ENCODE measurements around the gene RRP9.

Gene RRP9

GRCh38 chr3:51984269-51984647 lies 42.6 kb upstream of the RRP9 start:
- TF ChIP-seq, protein P1, sequence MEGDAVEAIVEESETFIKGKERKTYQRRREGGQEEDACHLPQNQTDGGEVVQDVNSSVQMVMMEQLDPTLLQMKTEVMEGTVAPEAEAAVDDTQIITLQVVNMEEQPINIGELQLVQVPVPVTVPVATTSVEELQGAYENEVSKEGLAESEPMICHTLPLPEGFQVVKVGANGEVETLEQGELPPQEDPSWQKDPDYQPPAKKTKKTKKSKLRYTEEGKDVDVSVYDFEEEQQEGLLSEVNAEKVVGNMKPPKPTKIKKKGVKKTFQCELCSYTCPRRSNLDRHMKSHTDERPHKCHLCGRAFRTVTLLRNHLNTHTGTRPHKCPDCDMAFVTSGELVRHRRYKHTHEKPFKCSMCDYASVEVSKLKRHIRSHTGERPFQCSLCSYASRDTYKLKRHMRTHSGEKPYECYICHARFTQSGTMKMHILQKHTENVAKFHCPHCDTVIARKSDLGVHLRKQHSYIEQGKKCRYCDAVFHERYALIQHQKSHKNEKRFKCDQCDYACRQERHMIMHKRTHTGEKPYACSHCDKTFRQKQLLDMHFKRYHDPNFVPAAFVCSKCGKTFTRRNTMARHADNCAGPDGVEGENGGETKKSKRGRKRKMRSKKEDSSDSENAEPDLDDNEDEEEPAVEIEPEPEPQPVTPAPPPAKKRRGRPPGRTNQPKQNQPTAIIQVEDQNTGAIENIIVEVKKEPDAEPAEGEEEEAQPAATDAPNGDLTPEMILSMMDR (IDR thresholded peaks at IDR 0.05; ENCODE audit: low read length, missing control alignments): no peak
- DNase-seq (ENCODE audit: low read depth): no peak
- no peak overlapping the region for H3K4me3 ChIP-seq (replicated peaks; ENCODE audit: low read depth, low read length)

DNA sequence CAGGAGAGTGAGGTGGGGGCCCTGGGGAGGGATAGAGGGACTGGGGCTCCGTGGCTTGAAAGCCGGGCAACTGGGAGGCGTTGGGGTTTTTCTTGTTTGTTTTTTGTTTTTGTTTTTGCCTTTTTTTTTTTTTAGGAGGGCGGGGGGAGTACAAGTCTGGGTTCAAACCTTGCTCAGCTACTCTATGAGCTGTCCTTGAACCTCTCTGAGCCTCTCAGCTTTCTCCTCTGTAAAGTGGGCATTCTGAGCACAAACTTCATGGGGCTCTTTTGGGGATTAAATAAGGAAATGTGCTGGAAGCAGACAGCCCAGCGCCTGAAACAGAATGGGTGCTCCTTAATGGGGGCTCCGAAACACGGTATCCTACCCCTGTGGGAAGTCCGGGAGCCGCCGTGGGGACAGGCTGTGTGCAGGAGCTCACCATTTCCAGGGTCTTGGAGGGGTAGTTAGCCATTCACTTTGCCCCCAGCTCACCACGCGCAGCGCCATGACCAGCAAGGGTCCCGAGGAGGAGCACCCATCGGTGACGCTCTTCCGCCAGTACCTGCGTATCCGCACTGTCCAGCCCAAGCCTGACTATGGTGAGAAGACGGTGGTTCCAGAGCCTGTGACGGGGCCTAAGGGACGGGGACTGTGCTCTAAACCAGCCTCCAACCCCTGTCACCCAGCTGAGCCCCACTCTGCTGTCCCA lies 42.0 kb upstream of the RRP9 start:
- H3K4me3 ChIP-seq (replicated peaks; ENCODE audit: low read depth, low read length): peak overlapping the region; percentile 65
- DNase-seq (ENCODE audit: low read depth): no peak
- TF ChIP-seq, protein P1 (IDR thresholded peaks at IDR 0.05; ENCODE audit: low read length, missing control alignments): no peak

- DNase-seq (ENCODE audit: low read depth): peak; percentile 91
- H3K4me3 ChIP-seq (replicated peaks; ENCODE audit: low read depth, low read length): peak within 1 kb of the TSS; percentile 65
- TF ChIP-seq, protein P1 (IDR thresholded peaks at IDR 0.05; ENCODE audit: low read length, missing control alignments): no peak
Observed at GRCh38 chr3:51982838-51983577, 41.3 kb upstream of the RRP9 start, which contains the start of gene ACY1. ACY1 (plus strand) TSS chr3:51983535; CDS start chr3:51984065, 530 bp downstream.

DNA sequence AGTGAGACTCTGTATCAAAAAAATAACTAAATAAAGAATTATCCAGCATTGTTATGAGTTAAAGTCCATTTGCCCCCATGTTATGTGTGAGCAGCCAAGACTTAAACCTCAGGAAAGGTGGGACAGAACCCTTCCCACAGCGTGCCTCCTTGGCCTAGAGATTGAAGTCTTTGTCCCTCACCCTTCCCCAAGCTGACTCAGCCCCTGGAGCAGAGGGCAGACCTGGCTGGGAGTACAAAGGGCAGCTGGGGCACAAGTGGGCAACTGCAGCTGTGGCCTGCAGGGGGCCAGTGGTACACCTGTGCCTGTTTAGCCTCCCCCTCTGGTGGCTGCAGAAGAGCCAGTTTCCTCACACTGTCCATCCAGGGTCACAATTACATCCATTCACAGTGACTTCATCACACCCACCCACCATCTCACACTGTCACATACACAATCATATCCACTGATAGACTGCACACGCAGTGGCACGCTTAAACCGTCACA lies 40.7 kb upstream of the RRP9 start:
- TF ChIP-seq, protein P1 (IDR thresholded peaks at IDR 0.05; ENCODE audit: low read length, missing control alignments): peak; percentile 47
- H3K4me3 ChIP-seq (replicated peaks; ENCODE audit: low read depth, low read length): peak overlapping the region; percentile 65
- no peak for DNase-seq (ENCODE audit: low read depth)

DNA sequence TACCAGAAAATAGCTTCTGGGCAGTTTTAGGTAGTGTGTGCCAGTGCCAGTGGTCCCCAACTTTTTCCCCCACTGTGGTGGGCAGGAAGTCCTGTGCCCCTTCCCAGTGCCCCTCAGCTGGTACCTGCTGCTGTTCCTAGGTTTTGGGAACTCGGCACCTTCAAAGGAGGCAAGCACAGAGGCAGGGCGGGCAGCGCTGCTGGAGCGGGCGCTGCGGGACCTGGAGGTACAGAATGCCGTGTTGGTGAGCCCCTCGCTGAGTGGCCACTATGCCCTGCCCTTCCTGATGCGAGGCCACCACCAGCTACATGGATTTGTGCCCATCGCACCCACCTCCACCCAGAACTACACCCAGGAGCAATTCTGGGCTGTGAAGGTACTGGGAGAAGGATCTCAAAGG lies 38.5 kb upstream of the RRP9 start:
- TF ChIP-seq, protein P1 (IDR thresholded peaks at IDR 0.05; ENCODE audit: low read length, missing control alignments): no peak
- DNase-seq (ENCODE audit: low read depth): no peak
- no peak overlapping the region for H3K4me3 ChIP-seq (replicated peaks; ENCODE audit: low read depth, low read length)

DNA sequence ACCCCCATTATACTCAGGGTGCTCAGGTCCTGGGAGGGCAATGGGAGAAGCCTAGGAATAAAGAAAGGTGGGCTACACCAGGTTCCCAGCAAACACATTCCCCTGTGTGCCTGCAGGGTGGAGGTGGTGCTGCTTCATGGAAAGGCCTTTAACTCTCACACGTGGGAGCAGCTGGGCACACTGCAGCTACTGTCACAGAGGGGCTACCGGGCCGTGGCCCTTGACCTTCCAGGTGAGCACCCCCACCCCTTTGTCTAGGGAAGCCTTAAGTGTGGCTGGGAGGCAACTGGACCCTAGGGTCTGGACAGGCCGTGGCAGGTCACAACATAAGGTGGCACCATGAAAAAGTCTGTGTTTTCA lies 36.4 kb upstream of the RRP9 start:
- H3K4me3 ChIP-seq (replicated peaks; ENCODE audit: low read depth, low read length): no peak overlapping the region
- TF ChIP-seq, protein P1 (IDR thresholded peaks at IDR 0.05; ENCODE audit: low read length, missing control alignments): no peak
- DNase-seq (ENCODE audit: low read depth): no peak
